ENCODE data around the gene AHRR.

- TF ChIP-seq ZNF114 (CRISPR knock-in tag; IDR thresholded peaks at IDR 0.05) (no peak), POLR2AphosphoS5 (IDR thresholded peaks at IDR 0.05; ENCODE audit: low read depth) (no peak), JUNB (IDR thresholded peaks at IDR 0.05; ENCODE audit: unreplicated experiment) (no peak), EZH2 (IDR thresholded peaks at IDR 0.05; ENCODE audit: low read depth, unreplicated experiment) (no peak), CTCF (conservative IDR thresholded peaks at IDR 0.05; ENCODE audit: low read depth in 2 of 2) (no peak), EZH2phosphoT487 (IDR thresholded peaks at IDR 0.05; ENCODE audit: unreplicated experiment) (no peak), ZNF462 (CRISPR knock-in tag; IDR thresholded peaks at IDR 0.05) (no peak), ZNF331 (CRISPR knock-in tag; IDR thresholded peaks at IDR 0.05; ENCODE audit: low read depth) (no peak), ETS1 (IDR thresholded peaks at IDR 0.05) (no peak), NANOG (IDR thresholded peaks at IDR 0.05; ENCODE audit: borderline replicate concordance) (no peak), CREB1 (CRISPR knock-in tag; IDR thresholded peaks at IDR 0.05; ENCODE audit: low read depth) (no peak), REST (IDR thresholded peaks at IDR 0.05; ENCODE audit: unreplicated experiment) (no peak)
These were observed 51.6 kb downstream of the AHRR start for GRCh38 chr5:372996-373709.
